Activated T-helper 1 cell treated with anti-CD3 and anti-CD28 coated beads, Interleukin-12 subunit alpha, Interleukin-12 subunit beta, Interleukin-2, Interleukin-4 antibody, amounts not matched to agents 30 ng/mL and 10 ng/mL and 1 ng/mL, durations not matched to agents 14 hours and 24 hours and 36 hours (primary cell): ENCODE measurements around the gene RRN3. TPM values are rescaled to one million over a fixed set of nuclear protein-coding genes. Genes with fewer than 3 reads are reported as not detected.
"Not testable (repeated sequence)": the region's sequence is repeated elsewhere in the genome, so short reads cannot be mapped to it uniquely, and the experiment has no call there.

Source experiments
- DNase-seq: peaks from one replicate; pipeline ENCODE4 v3.0.0; 2021; ENCODE audit warnings: low spot score
- H3K27ac Mint-ChIP-seq: one replicate; pipeline ENCODE4 v1.8.0; 2021; ENCODE audit warnings: mild to moderate bottlenecking, mixed read lengths
- H3K27me3 Mint-ChIP-seq: one replicate; pipeline ENCODE4 v1.8.0; 2022; ENCODE audit warnings: mild to moderate bottlenecking, moderate library complexity, mixed read lengths; ENCODE audit not compliant: insufficient read depth
- H3K36me3 Mint-ChIP-seq: one replicate; pipeline ENCODE4 v1.8.0; 2021; ENCODE audit warnings: low read depth, mixed read lengths
- H3K4me1 Mint-ChIP-seq: one replicate; pipeline ENCODE4 v1.8.0; 2021; ENCODE audit warnings: low read depth, mixed read lengths
- H3K4me3 Mint-ChIP-seq: one replicate; pipeline ENCODE4 v1.8.0; 2021; ENCODE audit warnings: mild to moderate bottlenecking, moderate library complexity, mixed read lengths
- H3K9me3 Mint-ChIP-seq: one replicate; pipeline ENCODE4 v1.8.0; 2021; ENCODE audit warnings: mixed read lengths
- intact Hi-C: fragments of 100-400 bp; cut with micrococcal nuclease; formaldehyde crosslinking; loops from one replicate; pipeline ENCODE4 v1.15.1; 2024
- total RNA-seq: library from RNA; stranded (reverse); gene quantifications from 2 replicates; pipeline ENCODE4 v1.2.3, GENCODE V29; 2022

RRN3 gene
- total RNA-seq, 1 donor from 2014 or later: 36.1 TPM

DNA sequence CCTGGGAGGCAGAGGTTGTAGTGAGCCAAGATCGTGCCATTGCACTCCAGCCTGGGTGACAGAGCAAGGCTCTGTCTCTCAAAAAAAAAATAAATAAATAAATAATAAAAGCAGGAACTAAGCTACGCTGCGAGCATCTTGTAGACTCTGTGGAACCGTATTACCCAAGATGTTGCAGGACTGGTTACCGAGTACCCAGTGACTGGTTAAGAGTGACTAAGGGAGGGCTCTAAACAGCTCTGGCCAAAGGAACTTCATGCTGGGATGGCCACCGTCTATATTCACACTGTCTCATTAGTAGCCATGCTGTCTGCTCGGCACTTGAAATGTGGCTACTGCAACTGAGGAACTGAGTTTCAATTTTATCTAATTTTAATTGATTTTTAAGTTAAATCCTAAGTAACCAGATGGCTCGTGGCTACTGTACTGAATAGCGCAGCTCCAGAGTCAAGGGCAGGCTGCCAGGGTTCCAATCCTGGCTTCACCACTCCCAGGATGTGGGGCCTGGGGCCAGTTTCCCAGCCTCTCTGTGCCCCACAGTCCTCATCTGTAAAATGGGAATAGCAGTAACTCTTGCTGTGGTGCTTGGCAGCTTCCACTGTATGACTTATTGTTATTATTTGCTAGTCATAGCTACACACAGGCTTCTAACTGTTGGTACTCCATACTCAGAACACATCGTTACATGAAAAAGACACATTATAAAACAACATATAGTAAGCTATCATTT lies 41.2 kb downstream of the RRN3 start:
- Mint-ChIP-seq H3K9me3 (no peaks in the 10 kb centered on the region), H3K4me1 (peaks cover 15% of the 10 kb centered on the region), H3K4me3 (no peak overlapping the region), H3K27me3 (no peaks in the 10 kb centered on the region), H3K36me3 (no peaks in the 10 kb centered on the region), H3K27ac (no peak overlapping the region)
- no peak for DNase-seq
- intact Hi-C loops: no loop called here

DNA sequence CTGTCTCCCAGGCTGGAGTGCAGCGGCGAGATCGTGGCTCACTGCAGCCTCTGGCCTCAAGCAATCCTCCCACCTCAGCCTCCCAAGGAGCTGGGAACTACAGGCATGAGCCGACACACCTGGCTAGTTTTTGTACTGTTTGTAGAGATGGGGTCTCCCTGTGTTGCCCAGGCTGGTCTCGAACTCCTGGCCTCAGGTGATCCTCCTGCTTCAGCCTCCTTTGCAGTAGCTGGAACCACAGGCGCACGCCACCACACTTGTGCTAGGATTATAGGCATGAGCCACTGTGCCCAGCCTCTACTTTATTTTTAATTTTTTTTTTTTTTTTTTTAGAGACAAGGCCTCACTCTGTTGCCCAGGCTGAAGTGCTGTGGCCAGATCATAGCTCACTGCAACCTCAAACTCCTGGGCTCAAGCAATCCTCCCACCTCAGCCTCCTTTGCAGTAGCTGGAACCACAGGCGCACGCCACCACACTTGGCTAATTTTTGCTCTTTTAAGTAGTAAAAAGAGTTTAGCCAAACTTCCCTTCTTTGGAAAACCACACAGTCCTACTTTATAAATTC lies 42.6 kb downstream of the RRN3 start:
- Mint-ChIP-seq H3K36me3 (peaks cover 7% of the 10 kb centered on the region), H3K27ac (no peak overlapping the region), H3K9me3 (no peaks in the 10 kb centered on the region), H3K4me3 (no peak overlapping the region), H3K4me1 (peaks cover 15% of the 10 kb centered on the region), H3K27me3 (no peaks in the 10 kb centered on the region)
- no peak for DNase-seq
- intact Hi-C loops: no loop called here

GRCh38 chr16:15050440-15050839 lies 43.6 kb downstream of the RRN3 start:
- DNase-seq, H3K4me3 Mint-ChIP-seq, H3K27me3 Mint-ChIP-seq, H3K27ac Mint-ChIP-seq, intact Hi-C loops, H3K9me3 Mint-ChIP-seq: not testable (repeated sequence)
- H3K4me1 Mint-ChIP-seq: peaks cover 15% of the 10 kb centered on the region
- peaks cover 10% of the 10 kb centered on the region for H3K36me3 Mint-ChIP-seq

DNA sequence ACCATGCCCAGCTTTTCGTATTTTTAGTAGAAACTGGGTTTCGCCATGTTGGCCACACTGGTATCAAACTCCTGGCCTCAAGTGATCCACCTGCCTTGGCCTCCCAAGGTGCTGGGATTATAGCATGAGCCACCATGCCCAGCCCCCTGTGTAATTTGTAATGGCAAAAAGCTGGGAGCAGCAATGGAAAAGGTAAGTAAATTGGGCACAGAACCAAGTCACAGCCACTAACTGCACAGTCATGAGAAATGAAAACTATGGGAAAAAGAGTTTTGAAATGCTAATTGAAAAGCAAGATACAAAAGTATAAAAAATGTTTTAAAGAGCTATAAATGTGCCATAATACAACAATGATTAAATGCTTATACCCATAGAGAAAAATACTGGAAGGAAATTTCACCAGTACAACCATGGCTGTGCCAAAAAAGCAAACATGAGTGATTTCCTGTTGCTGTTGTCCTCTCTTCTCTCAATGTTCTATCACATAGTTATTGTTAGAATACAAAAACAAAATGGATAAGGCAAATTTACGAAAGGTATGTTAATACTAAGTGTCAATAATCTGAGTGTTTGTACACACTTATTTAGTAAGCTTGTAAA lies 44.4 kb downstream of the RRN3 start:
- DNase-seq: no peak
- Mint-ChIP-seq H3K27ac (no peak overlapping the region), H3K4me1 (peaks cover 9% of the 10 kb centered on the region), H3K36me3 (peaks cover 10% of the 10 kb centered on the region), H3K9me3 (no peaks in the 10 kb centered on the region), H3K27me3 (no peaks in the 10 kb centered on the region), H3K4me3 (no peak overlapping the region)
- intact Hi-C loops: no loop called here

DNA sequence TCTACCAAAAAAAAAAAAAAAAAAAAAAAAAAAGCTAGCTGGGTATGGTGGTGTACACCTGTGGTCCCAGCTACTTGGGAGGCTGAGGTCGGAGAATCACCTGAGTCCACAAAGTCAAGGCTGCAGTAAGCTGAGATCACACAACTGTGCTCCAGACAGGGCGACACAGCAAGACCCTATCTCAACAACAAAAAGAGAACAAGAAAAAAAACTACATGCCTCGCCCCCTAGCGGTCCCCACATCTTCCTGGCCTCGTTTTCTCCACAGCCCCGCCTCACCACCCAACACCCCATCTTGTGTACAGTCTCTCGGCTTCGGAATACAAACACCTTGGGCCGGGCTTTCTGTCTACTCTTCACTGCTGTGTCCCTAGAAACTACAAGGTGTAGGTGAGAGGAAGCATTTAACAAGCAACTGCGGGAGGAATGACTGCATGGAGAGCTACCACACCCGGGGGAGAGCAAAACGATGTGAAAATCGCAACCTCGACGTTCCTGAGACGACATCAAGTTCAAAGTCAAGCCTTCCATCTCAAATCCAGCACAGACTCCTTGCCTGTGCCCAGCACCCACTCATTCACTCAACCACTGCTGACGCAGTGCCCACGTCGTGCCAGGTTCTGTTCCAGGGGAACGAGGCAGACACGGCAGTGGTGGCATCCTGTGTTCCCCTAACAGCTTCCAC lies 47.2 kb downstream of the RRN3 start:
- H3K27me3 Mint-ChIP-seq: no peaks in the 10 kb centered on the region
- H3K9me3 Mint-ChIP-seq: no peaks in the 10 kb centered on the region
- no peak overlapping the region for H3K27ac Mint-ChIP-seq
- H3K36me3 Mint-ChIP-seq: peaks cover 10% of the 10 kb centered on the region
- no peak overlapping the region for H3K4me3 Mint-ChIP-seq
- no peak for DNase-seq
- intact Hi-C loops: no loop called here
- no peaks in the 10 kb centered on the region for H3K4me1 Mint-ChIP-seq

DNA sequence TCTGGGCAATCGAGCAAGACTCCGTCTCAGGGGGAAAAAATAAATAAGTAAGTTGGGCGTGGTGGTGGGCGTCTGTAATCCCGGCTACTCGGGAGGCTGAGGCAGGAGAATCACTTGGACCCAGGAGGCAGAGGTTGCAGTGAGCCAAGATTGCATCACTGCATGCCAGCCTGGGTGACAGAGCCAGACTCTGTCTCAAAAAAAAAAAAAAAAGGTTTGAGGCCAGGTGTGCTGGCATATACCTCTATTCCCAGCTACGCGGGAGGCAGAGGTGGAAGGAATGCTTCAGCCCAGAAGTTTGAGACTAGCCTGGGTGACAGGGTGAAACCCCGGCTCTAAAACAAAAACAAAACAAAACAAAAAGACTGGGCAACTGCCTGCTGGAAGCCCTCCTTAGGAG lies 48.8 kb downstream of the RRN3 start:
- not testable (repeated sequence) for H3K4me1 Mint-ChIP-seq, H3K9me3 Mint-ChIP-seq
- H3K36me3 Mint-ChIP-seq: peaks cover 10% of the 10 kb centered on the region

GRCh38 chr16:15044286-15044685 lies 49.8 kb downstream of the RRN3 start:
- no peak overlapping the region for H3K27ac Mint-ChIP-seq
- H3K27me3 Mint-ChIP-seq: no peaks in the 10 kb centered on the region
- no peaks in the 10 kb centered on the region for H3K4me1 Mint-ChIP-seq
- no peak overlapping the region for H3K4me3 Mint-ChIP-seq
- no peaks in the 10 kb centered on the region for H3K9me3 Mint-ChIP-seq
- intact Hi-C loops: no loop called here
- H3K36me3 Mint-ChIP-seq: peaks cover 17% of the 10 kb centered on the region
- DNase-seq: no peak

More for the DNA sequence above, 48.8 kb downstream of the RRN3 start:
- DNase-seq, H3K27me3 Mint-ChIP-seq, H3K27ac Mint-ChIP-seq, intact Hi-C loops, H3K4me3 Mint-ChIP-seq: not testable (repeated sequence)

DNA sequence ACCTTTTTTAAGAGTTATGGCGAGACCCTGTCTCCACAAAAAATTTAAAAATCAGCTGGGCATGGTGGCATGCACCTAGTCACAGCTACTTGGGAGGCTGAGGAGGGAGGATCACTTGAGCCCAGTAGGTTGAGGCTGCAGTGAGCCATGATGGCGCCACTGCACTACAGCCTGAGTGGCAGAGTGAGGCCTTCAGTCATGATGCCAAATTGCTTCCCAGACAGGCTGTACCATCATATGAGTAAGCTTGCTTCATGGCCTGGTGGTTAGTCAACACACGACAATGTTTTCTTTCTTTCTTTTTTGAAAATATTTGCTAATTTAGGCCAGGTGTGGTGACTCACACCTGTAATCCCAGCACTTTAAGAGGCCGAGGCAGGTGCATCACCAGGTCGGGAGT lies 50.7 kb downstream of the RRN3 start:
- Mint-ChIP-seq H3K27ac (no peak overlapping the region), H3K36me3 (peaks cover 19% of the 10 kb centered on the region), H3K4me3 (no peak overlapping the region), H3K27me3 (no peaks in the 10 kb centered on the region), H3K9me3 (no peaks in the 10 kb centered on the region), H3K4me1 (no peaks in the 10 kb centered on the region)
- no peak for DNase-seq
- intact Hi-C loops: no loop called here

GRCh38 chr16:15041271-15042004 lies 52.6 kb downstream of the RRN3 start:
- intact Hi-C loops: no loop called here
- Mint-ChIP-seq H3K4me3 (no peak overlapping the region), H3K27me3 (no peaks in the 10 kb centered on the region), H3K4me1 (no peaks in the 10 kb centered on the region), H3K9me3 (no peaks in the 10 kb centered on the region), H3K36me3 (peaks cover 25% of the 10 kb centered on the region), H3K27ac (no peak overlapping the region)
- DNase-seq: no peak

DNA sequence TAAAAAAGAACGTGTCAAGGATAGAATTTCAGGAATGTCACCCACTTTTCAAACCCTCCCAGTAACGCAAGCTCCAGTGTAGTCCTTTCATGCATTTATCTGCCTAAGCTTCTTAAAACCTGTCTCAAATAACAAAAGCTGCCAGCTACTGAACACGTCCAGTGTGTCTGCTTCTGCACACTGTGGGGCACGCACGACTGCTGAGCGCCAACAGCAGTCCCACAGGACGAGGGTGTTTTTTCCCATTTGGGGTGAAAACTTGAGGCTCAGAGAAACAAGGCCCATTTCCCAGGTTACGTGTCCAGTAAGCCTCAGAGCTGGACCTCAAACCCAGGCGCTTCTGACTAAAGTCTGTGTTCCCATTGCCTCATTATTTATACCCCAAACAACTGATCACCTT lies 55.4 kb downstream of the RRN3 start:
- peaks cover 27% of the 10 kb centered on the region for H3K36me3 Mint-ChIP-seq
- H3K4me3 Mint-ChIP-seq: no peak overlapping the region
- no peak overlapping the region for H3K27ac Mint-ChIP-seq
- H3K4me1 Mint-ChIP-seq: no peaks in the 10 kb centered on the region
- intact Hi-C loops: no loop called here
- no peaks in the 10 kb centered on the region for H3K9me3 Mint-ChIP-seq
- no peak for DNase-seq
- H3K27me3 Mint-ChIP-seq: no peaks in the 10 kb centered on the region

DNA sequence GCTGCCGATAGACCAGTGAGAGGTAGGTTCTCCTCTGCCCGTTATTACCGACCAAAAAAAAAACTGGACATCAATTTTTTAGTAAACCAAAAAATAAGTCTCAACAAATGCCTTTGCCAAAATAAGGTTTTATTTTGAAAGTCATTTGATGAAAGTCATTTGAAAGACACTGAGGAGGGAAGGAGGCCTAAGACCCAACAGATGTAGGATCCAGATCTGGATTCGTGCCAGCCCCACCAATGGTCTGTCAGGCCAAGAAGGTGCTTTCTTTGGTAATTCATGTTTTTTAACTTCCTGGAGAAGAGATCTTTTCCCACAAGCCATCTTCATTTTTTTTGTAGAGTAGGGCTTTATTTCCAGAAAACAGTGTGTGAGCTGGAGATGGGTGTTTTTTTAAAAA lies 56.3 kb downstream of the RRN3 start:
- DNase-seq: no peak
- Mint-ChIP-seq H3K36me3 (peaks cover 33% of the 10 kb centered on the region), H3K27ac (no peak overlapping the region), H3K9me3 (no peaks in the 10 kb centered on the region), H3K4me1 (no peaks in the 10 kb centered on the region), H3K27me3 (no peaks in the 10 kb centered on the region), H3K4me3 (no peak overlapping the region)
- intact Hi-C loops: no loop called here

- Mint-ChIP-seq H3K36me3 (peaks cover 38% of the 10 kb centered on the region), H3K9me3 (no peaks in the 10 kb centered on the region), H3K27me3 (no peaks in the 10 kb centered on the region), H3K27ac (no peak overlapping the region), H3K4me3 (no peak overlapping the region), H3K4me1 (no peaks in the 10 kb centered on the region)
- intact Hi-C loops: no loop called here
- DNase-seq: no peak
Observed at GRCh38 chr16:15037003-15037402, 57.1 kb downstream of the RRN3 start.
